Measurements from ENCODE around the gene CSH2.
"Not testable (repeated sequence)": the region's sequence is repeated elsewhere in the genome, so short reads cannot be mapped to it uniquely, and the experiment has no call there.

The CSH2 gene

DNA sequence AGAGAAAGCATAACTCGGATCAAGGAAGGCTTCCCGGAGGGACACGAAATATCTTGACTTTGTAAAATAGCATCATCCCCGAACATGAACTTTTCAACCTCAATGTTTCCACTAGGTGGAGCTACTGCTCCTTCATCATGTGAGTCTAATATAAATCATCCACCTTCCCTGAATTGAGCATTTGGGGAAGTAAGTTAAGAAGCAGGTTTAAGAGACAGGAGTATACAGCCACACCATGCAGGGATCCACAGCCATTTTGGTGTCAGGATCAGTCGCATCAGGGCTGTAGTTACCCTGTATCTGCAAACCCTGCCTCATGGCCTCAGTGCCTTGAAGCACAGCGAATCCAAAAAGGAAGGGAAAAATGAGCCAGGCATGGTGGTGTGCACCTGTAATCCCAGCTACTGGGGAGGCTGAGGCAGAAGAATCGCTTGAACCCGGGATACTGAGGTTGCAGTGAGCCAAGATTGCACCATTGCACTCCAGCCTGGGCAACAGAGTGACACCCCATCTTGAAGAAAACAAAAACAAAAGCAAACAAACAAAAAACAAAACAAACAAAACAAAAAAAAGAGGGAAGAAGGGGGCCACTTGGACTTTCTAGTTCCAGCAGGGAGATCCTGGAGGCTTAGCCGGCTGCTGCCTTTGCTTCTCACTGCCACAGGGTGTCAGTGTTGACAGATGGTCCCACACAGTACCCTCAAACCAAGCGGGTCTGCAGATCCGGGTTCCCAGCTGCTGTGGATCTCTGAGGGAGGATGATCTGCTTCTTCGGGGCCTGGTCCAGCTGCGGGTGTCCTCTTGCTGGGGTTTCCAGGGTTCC, 15.8 kb upstream of the CSH2 start:
- not testable (repeated sequence) for H3K4me3 ChIP-seq (ENCODE audit: low read length)

DNA sequence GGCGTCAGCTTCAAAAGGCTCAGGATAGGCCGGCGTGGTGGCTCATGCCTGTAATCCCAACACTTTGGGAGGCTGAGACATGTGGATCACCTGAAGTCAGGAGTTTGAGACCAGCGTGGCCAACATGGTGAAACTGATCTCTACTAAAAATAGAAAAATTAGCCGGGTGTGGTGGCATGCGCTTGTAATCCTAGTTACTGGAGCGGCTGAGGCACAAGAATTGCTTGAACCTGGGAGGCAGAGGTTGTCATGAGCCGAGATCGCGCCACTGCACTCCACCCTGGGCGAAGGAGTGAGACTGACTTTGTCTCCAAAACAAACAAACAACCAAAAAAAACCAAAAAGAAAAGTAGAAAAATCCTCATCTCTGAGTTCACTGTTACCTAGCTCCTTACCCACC, 11.6 kb upstream of the CSH2 start:
- not testable (repeated sequence) for H3K27ac ChIP-seq (ENCODE audit: low read depth, low read length); H3K4me3 ChIP-seq (ENCODE audit: low read length); H3K4me2 ChIP-seq (ENCODE audit: low read length); H3K27me3 ChIP-seq (ENCODE audit: control insufficient read depth, low read length); H3K79me2 ChIP-seq (ENCODE audit: control insufficient read depth, low read length); H3K4me1 ChIP-seq (ENCODE audit: control insufficient read depth, low read length); H3K9me3 ChIP-seq (ENCODE audit: control insufficient read depth, insufficient read depth, low read length); H3K36me3 ChIP-seq (ENCODE audit: control insufficient read depth, low read length); H3F3A ChIP-seq (ENCODE audit: control insufficient read depth, insufficient read depth); H3K9me2 ChIP-seq (replicated peaks; ENCODE audit: control insufficient read depth, low read length); H4K20me1 ChIP-seq (ENCODE audit: control insufficient read depth, insufficient read depth, low read depth, low read length)

More for the DNA sequence above, 15.8 kb upstream of the CSH2 start:
- H3K27ac ChIP-seq (ENCODE audit: low read depth, low read length); H3K4me1 ChIP-seq (ENCODE audit: control insufficient read depth, low read length); H3K4me2 ChIP-seq (ENCODE audit: low read length); H3K79me2 ChIP-seq (ENCODE audit: control insufficient read depth, low read length); H3K36me3 ChIP-seq (ENCODE audit: control insufficient read depth, low read length); H3K27me3 ChIP-seq (ENCODE audit: control insufficient read depth, low read length); H3F3A ChIP-seq (ENCODE audit: control insufficient read depth, insufficient read depth); H3K9me2 ChIP-seq (replicated peaks; ENCODE audit: control insufficient read depth, low read length); H3K9me3 ChIP-seq (ENCODE audit: control insufficient read depth, insufficient read depth, low read length); H4K20me1 ChIP-seq (ENCODE audit: control insufficient read depth, insufficient read depth, low read depth, low read length): not testable (repeated sequence)
- TF ChIP-seq, protein P1, sequence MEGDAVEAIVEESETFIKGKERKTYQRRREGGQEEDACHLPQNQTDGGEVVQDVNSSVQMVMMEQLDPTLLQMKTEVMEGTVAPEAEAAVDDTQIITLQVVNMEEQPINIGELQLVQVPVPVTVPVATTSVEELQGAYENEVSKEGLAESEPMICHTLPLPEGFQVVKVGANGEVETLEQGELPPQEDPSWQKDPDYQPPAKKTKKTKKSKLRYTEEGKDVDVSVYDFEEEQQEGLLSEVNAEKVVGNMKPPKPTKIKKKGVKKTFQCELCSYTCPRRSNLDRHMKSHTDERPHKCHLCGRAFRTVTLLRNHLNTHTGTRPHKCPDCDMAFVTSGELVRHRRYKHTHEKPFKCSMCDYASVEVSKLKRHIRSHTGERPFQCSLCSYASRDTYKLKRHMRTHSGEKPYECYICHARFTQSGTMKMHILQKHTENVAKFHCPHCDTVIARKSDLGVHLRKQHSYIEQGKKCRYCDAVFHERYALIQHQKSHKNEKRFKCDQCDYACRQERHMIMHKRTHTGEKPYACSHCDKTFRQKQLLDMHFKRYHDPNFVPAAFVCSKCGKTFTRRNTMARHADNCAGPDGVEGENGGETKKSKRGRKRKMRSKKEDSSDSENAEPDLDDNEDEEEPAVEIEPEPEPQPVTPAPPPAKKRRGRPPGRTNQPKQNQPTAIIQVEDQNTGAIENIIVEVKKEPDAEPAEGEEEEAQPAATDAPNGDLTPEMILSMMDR (IDR thresholded peaks at IDR 0.05; ENCODE audit: low read depth, low read length, poor library complexity, severe bottlenecking): peak; percentile 29

DNA sequence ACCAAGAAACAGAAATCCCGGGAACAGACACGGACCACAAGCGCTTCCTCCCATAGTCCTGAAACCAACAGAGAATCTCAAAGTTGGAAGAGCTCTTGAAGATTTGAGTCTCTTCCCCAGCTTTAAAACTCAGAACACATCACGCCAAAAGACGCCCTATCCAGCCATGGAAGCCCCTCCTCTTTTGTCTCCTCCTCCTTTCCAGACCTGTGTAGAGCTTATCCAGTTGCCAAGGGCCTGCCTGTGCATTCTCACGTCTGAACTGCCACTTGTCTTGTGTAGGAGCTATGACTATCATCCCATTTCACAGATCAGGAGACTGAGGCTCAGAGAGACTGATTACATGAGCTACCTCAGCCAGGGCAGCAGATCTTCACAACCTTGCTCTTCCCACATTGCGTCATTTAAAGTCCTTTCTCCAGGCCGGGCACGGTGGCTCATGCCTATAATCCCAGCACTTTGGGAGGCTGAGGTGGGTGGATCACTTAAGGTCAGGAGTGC, 9.2 kb upstream of the CSH2 start:
- H3K27me3 ChIP-seq (ENCODE audit: control insufficient read depth, low read length); H4K20me1 ChIP-seq (ENCODE audit: control insufficient read depth, insufficient read depth, low read depth, low read length); H3K9me2 ChIP-seq (replicated peaks; ENCODE audit: control insufficient read depth, low read length); H3K4me3 ChIP-seq (ENCODE audit: low read length); H3K36me3 ChIP-seq (ENCODE audit: control insufficient read depth, low read length); H3F3A ChIP-seq (ENCODE audit: control insufficient read depth, insufficient read depth); H3K79me2 ChIP-seq (ENCODE audit: control insufficient read depth, low read length); H3K27ac ChIP-seq (ENCODE audit: low read depth, low read length); H3K9me3 ChIP-seq (ENCODE audit: control insufficient read depth, insufficient read depth, low read length); H3K4me2 ChIP-seq (ENCODE audit: low read length): not testable (repeated sequence)
- H3K4me1 ChIP-seq (ENCODE audit: control insufficient read depth, low read length): peaks cover 16% of the 10 kb centered on the region

DNA sequence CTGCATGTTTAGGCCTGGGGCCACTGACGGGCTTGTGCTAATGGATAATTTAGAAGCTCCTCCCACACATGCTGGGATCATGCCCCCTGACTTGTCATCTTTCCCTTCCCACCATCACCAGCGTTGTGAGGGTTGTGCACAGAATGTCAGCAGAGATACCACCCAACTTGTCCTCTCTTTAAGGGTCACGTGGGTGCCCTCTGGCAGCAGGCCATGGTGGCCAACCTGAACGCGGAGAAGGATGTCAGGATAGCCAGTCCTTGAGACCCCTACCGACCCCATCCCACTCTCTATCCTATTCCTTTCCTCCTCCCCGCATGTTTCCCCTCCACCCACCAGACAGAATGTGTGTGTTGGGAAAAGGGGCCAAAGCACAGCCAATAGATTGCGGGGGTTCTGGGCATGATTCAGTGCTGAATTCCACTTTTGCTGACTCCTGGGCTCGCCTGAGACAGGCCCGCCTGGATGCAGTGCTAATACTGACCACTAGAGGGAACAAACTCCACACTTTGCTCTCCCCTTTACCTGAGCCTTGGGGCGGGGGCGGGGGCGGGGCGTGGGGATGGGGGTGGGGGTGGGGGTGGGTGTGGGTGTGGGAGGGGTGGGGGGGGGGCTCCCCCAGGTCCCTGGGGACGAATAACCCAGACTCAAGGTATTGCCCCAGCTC, 8.6 kb upstream of the CSH2 start, which contains the start of gene GH2:
Gene GH2 (minus strand): TSS at position 10 of the 667 bp plus-strand sequence. CDS start 143 bp downstream, outside the sequence.
- H3K4me1 ChIP-seq (ENCODE audit: control insufficient read depth, low read length): peaks cover 16% of the 10 kb centered on the region
- H3K4me2 ChIP-seq (ENCODE audit: low read length): no peak within 1 kb of the TSS
- H3K27ac ChIP-seq (ENCODE audit: low read depth, low read length): no peak within 1 kb of the TSS
- H3K4me3 ChIP-seq (ENCODE audit: low read length): no peak within 1 kb of the TSS
- H3K27me3 ChIP-seq (ENCODE audit: control insufficient read depth, low read length): no peaks in the 10 kb centered on the region
- H3K9me2 ChIP-seq (replicated peaks; ENCODE audit: control insufficient read depth, low read length): no peaks in the 10 kb centered on the region
- no peaks in the 10 kb centered on the region for H4K20me1 ChIP-seq (ENCODE audit: control insufficient read depth, insufficient read depth, low read depth, low read length)
- H3K36me3 ChIP-seq (ENCODE audit: control insufficient read depth, low read length): no peaks in the 10 kb centered on the region
- H3K79me2 ChIP-seq (ENCODE audit: control insufficient read depth, low read length): no peaks in the 10 kb centered on the region
- TF ChIP-seq, protein P1 (IDR thresholded peaks at IDR 0.05; ENCODE audit: low read depth, low read length, poor library complexity, severe bottlenecking): peak; percentile 71
- no peak for TF ChIP-seq EZH2phosphoT487 (IDR thresholded peaks at IDR 0.05; ENCODE audit: borderline replicate concordance, low read length)
- no peaks in the 10 kb centered on the region for H3K9me3 ChIP-seq (ENCODE audit: control insufficient read depth, insufficient read depth, low read length)
- no peaks in the 10 kb centered on the region for H3F3A ChIP-seq (ENCODE audit: control insufficient read depth, insufficient read depth)

DNA sequence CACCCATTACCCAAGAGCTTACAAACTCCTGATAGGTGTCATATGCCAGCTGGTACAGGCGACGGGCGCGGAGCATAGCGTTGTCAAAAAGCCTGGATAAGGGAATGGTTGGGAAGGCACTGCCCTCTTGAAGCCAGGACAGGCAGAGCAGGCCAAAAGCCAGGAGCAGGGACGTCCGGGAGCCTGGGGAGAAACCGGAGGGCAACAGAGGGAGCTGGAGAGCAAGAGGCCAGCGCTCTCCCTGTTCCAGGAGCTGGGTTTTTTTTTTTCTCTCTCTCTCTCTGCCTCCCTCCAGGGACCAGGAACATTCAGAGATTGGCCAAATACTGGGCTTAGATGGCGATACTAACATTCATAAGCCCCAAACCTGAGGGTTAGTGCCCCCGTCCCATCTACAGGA, 7.9 kb upstream of the CSH2 start:
- H3K27ac ChIP-seq (ENCODE audit: low read depth, low read length); H3K36me3 ChIP-seq (ENCODE audit: control insufficient read depth, low read length); H3K27me3 ChIP-seq (ENCODE audit: control insufficient read depth, low read length); H3K4me3 ChIP-seq (ENCODE audit: low read length); H4K20me1 ChIP-seq (ENCODE audit: control insufficient read depth, insufficient read depth, low read depth, low read length); H3K9me3 ChIP-seq (ENCODE audit: control insufficient read depth, insufficient read depth, low read length); H3K9me2 ChIP-seq (replicated peaks; ENCODE audit: control insufficient read depth, low read length); H3F3A ChIP-seq (ENCODE audit: control insufficient read depth, insufficient read depth); H3K4me2 ChIP-seq (ENCODE audit: low read length); H3K79me2 ChIP-seq (ENCODE audit: control insufficient read depth, low read length): not testable (repeated sequence)
- H3K4me1 ChIP-seq (ENCODE audit: control insufficient read depth, low read length): peaks cover 16% of the 10 kb centered on the region
